Endothelial cell (in vitro differentiated cells): ENCODE results near the gene BCL2. TPM values are rescaled to one million over a fixed set of nuclear protein-coding genes. Genes with fewer than 3 reads are reported as not detected.

Experiments used
- DNase-seq: peaks from one replicate; pipeline ENCODE4 v3.0.0; 2021; ENCODE audit warnings: low spot score
- H3K27ac Mint-ChIP-seq: one replicate; pipeline ENCODE4 v1.8.0; 2021; ENCODE audit warnings: mixed read lengths, inconsistent platforms; ENCODE audit not compliant: unreplicated experiment
- H3K27me3 Mint-ChIP-seq: one replicate; pipeline ENCODE4 v1.8.0; 2021; ENCODE audit warnings: mild to moderate bottlenecking, moderate library complexity, mixed read lengths, inconsistent platforms; ENCODE audit not compliant: unreplicated experiment
- H3K36me3 Mint-ChIP-seq: one replicate; pipeline ENCODE4 v1.8.0; 2021; ENCODE audit warnings: mild to moderate bottlenecking, low read depth, mixed read lengths, inconsistent platforms; ENCODE audit not compliant: unreplicated experiment
- H3K4me1 Mint-ChIP-seq: one replicate; pipeline ENCODE4 v1.8.0; 2021; ENCODE audit warnings: mild to moderate bottlenecking, mixed read lengths, inconsistent platforms; ENCODE audit not compliant: unreplicated experiment
- H3K4me3 Mint-ChIP-seq: one replicate; pipeline ENCODE4 v1.8.0; 2021; ENCODE audit warnings: mild to moderate bottlenecking, mixed read lengths, inconsistent platforms; ENCODE audit not compliant: unreplicated experiment
- H3K9me3 Mint-ChIP-seq: one replicate; pipeline ENCODE4 v1.8.0; 2021; ENCODE audit warnings: mixed read lengths, inconsistent platforms; ENCODE audit not compliant: unreplicated experiment
- total RNA-seq: library from RNA; stranded (reverse); fragmentation: NEBNext Ultra II Directional; extraction: Animal tissue kit (Norgen Biotek cat#: 25700); gene quantifications from one replicate; pipeline ENCODE4 v1.2.1, GENCODE V29; 2021; ENCODE audit not compliant: unreplicated experiment
- TF ChIP-seq, protein P1 (sequence below): fragments of 200-600 bp; sonication (generic); IDR thresholded peaks from one replicate; pipeline ENCODE4 v1.5.0; 2021; ENCODE audit warnings: antibody characterized with exemption; ENCODE audit not compliant: unreplicated experiment

The BCL2 gene
- total RNA-seq, 1 donor from 2014 or later = 9.2 TPM

GRCh38 chr18:63288311-63288710 lies 31.3 kb downstream of the BCL2 start:
- H3K27me3 Mint-ChIP-seq = no peaks in the 10 kb centered on the region
- no peaks in the 10 kb centered on the region for H3K36me3 Mint-ChIP-seq
- DNase-seq = no peak
- peaks cover 17% of the 10 kb centered on the region for H3K4me1 Mint-ChIP-seq
- TF ChIP-seq, protein P1, sequence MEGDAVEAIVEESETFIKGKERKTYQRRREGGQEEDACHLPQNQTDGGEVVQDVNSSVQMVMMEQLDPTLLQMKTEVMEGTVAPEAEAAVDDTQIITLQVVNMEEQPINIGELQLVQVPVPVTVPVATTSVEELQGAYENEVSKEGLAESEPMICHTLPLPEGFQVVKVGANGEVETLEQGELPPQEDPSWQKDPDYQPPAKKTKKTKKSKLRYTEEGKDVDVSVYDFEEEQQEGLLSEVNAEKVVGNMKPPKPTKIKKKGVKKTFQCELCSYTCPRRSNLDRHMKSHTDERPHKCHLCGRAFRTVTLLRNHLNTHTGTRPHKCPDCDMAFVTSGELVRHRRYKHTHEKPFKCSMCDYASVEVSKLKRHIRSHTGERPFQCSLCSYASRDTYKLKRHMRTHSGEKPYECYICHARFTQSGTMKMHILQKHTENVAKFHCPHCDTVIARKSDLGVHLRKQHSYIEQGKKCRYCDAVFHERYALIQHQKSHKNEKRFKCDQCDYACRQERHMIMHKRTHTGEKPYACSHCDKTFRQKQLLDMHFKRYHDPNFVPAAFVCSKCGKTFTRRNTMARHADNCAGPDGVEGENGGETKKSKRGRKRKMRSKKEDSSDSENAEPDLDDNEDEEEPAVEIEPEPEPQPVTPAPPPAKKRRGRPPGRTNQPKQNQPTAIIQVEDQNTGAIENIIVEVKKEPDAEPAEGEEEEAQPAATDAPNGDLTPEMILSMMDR = no peak
- no peak overlapping the region for H3K27ac Mint-ChIP-seq
- H3K4me3 Mint-ChIP-seq = no peak overlapping the region
- no peaks in the 10 kb centered on the region for H3K9me3 Mint-ChIP-seq

DNA sequence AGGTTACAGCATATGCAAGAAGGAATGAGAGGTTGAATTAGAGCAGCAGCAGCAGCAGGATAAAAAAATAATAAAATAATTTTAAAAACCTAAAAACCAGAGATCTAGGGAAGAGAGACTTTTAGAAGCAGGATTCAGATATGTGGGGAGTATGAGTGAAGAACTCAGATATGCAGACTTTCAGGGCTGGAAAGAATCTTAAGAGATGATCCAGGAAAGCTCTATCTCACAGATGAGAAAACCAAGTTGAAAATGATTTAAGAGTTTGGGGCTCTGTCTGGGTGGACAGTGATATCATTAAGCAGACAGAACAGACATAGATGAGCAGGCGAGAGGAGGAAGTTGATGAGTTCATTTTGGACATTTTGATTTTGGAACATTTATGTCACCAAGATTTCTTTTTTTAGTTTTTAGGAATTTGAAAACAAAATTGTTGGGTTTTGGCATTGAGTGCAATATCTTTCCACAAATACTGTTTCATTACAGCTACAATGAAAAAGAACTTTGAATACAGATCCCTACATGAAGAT lies 31.8 kb downstream of the BCL2 start:
- Mint-ChIP-seq H3K4me3 (no peak overlapping the region), H3K27me3 (no peaks in the 10 kb centered on the region), H3K9me3 (no peaks in the 10 kb centered on the region)

GRCh38 chr18:63286926-63287325 lies 32.6 kb downstream of the BCL2 start:
- Mint-ChIP-seq H3K9me3 (no peaks in the 10 kb centered on the region), H3K4me3 (no peak overlapping the region), H3K4me1 (peaks cover 17% of the 10 kb centered on the region)

More for the DNA sequence above, 31.8 kb downstream of the BCL2 start:
- Mint-ChIP-seq H3K27ac (no peak overlapping the region), H3K4me1 (peaks cover 17% of the 10 kb centered on the region), H3K36me3 (no peaks in the 10 kb centered on the region)
- no peak for DNase-seq
- TF ChIP-seq, protein P1 = no peak

GRCh38 chr18:63284827-63285733 lies 34.5 kb downstream of the BCL2 start:
- no peaks in the 10 kb centered on the region for H3K36me3 Mint-ChIP-seq
- H3K9me3 Mint-ChIP-seq = no peaks in the 10 kb centered on the region
- DNase-seq = no peak
- H3K4me3 Mint-ChIP-seq = no peak overlapping the region
- peaks cover 3% of the 10 kb centered on the region for H3K27me3 Mint-ChIP-seq
- H3K27ac Mint-ChIP-seq = no peak overlapping the region
- TF ChIP-seq, protein P1 = no peak
- H3K4me1 Mint-ChIP-seq = peaks cover 7% of the 10 kb centered on the region

More at GRCh38 chr18:63286926-63287325, 32.6 kb downstream of the BCL2 start:
- no peak for DNase-seq
- Mint-ChIP-seq H3K36me3 (no peaks in the 10 kb centered on the region), H3K27me3 (no peaks in the 10 kb centered on the region), H3K27ac (no peak overlapping the region)
- TF ChIP-seq, protein P1 = no peak
